Raji (cell line): ENCODE measurements around the gene NFS1.

Source experiments
- POLR2A ChIP-seq: IDR thresholded peaks from 2 replicates; pipeline ENCODE4 v1.6.1; 2011; ENCODE audit warnings: low read depth, low read length, control low read depth; ENCODE audit not compliant: insufficient read depth

Gene NFS1

DNA sequence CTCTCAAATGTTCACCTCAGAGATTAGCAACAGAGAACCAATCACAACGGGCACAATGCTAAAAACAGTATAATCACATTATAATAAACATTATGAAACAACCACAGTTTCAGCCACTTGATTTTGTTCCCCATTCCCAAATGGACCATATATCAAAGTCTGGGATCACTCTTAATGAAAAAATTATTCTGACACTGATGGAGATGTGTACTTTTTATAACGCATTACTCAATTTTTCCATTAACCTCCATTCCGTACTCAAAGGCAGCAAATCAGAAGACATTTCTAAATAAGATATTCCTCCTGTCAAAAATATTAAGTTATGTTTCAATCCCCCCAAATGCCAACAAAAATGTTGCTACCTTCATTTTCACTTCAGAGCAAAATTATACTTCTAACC is 37.2 kb downstream of the NFS1 start:
- no peak for TF ChIP-seq POLR2A

DNA sequence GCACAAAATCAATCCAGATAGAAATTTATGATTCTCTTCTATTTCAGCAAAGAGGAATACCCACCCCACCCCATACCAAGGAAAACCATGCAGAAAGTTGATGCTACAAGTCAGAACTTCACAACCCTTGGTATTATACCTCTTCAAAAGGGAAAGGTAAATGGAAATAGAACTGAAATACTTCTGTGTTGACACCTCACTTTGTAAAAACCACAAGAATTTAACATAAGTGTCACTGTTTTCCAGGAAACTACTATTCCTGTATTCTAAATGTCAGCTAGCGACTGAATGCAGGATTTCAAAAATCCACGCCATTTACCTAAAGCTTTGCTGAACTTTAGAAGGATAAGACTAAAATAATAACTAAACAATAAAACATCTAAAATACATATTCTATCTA is 38.1 kb downstream of the NFS1 start:
- no peak for TF ChIP-seq POLR2A

- TF ChIP-seq POLR2A, result no peak
Measured at GRCh38 chr20:35660122-35660937, 38.8 kb downstream of the NFS1 start.

DNA sequence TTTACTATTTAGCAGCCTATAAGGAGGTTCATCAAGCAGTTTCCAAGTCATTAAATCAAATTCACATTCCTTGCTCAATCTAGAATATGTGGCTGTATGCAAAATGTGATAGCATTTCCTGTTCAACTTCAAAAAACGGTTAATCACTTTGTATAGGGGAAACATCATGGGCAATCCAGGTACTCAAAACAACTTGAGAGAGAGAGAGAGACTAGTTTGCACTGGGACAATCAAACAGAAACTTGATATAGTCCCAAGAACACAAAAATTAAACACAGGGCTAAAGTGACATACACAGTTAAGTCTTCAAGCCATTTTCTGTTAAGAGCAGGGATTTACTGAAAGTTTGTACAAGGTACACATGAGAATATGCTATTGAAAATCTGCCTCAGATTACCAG is 41.9 kb downstream of the NFS1 start:
- TF ChIP-seq POLR2A, result no peak

DNA sequence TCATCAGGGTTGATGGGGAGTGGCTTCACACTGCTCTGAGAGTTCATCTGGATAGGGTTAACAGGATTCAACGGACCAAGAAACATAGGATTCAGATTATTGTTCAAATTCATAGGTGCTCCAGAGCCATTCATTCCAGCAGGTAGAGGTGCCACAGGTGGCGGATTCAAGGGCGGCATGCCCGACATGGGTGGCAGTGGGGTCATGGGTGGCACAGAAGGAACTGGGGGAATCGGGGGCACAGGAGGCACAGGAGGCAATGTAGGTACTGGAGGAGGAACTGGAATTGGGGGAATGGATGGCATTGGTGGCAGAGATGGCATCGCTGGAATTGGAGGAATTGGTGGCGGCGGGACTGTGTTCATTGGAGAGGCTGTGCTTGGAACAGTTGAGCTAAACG is 44.7 kb downstream of the NFS1 start:
- TF ChIP-seq POLR2A, result no peak

- no peak for TF ChIP-seq POLR2A
Measured at GRCh38 chr20:35653893-35654292, 45.3 kb downstream of the NFS1 start.

GRCh38 chr20:35653430-35653734 is 45.8 kb downstream of the NFS1 start:
- no peak for TF ChIP-seq POLR2A

DNA sequence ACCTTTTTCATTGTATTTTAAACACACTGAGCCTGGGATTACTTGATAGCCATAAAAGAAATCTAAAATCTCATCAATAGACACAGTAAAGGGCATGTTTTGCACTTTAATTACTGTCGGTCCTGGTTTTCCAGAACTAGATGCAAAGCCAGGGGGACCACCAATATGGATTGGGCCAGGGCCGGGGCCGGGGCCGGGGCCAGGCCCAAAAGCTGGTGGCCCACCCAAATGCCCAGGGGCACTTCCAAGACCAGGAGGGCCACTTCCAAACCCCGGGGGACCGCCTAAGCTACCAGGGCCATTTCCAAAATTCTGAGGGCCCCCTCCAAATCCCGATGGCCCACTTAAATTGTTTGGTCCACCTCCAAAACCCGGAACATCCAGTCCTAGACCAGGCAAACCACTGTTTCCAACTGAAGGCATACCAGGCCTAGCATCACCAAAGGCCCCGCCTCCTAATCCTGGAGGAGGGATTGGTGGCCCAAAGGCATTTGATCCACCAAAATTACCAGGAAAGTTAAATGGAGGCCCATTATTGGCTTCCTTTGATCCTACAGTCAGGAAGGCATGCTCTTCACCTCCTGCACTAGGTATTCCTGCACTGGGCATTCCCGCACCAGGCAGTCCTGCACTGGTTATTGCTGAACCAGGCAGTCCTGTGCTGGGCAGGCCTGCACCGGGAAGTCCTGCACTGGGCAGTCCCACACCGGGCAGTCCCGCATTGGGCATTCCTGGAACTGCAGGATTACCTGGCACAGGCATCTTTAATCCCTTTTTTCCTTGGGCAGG is 46.3 kb downstream of the NFS1 start:
- no peak for TF ChIP-seq POLR2A

- no peak for TF ChIP-seq POLR2A
Measured at GRCh38 chr20:35651958-35652357, 47.2 kb downstream of the NFS1 start.

GRCh38 chr20:35650632-35651031 is 48.5 kb downstream of the NFS1 start:
- TF ChIP-seq POLR2A, result no peak

GRCh38 chr20:35648836-35649235 is 50.3 kb downstream of the NFS1 start:
- no peak for TF ChIP-seq POLR2A

DNA sequence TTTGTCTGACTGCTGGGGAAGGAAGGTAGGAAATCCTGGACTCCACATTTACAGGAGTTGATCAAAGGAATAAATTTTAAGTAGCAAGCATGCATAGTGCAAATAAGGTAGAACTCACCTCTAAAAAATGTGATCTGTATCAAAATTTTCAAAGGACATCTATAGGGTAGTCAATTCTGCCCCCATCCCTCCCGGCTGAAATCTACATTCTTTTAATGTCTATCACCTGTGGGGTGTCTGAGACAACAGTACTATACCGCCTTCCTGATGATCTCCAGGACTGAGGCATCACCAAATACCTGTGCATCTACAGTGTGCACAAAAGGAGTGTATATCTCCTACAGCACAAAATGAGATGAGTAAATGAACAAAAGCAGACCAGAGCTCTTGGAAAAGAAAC is 54.3 kb downstream of the NFS1 start:
- no peak for TF ChIP-seq POLR2A

DNA sequence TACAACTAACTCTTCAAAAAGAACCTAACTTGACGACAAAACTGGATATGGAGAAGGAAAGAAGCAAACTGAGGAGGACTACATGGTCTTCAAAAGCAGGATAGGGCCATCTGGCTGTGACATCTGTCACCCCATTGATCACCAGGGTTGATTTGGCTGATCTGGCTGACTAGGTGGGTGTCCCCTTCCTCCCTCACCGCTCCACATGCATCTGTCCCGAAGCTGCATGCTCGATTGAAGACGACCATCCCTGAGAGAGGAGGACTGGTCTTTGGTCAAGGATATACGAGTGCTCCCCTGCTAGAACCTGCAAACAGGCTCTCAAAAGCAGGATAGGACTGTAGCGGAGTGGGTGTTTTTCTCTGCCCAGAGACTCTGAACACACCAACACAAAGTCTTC is 56.1 kb downstream of the NFS1 start:
- TF ChIP-seq POLR2A, result no peak

GRCh38 chr20:35641743-35642142 is 57.4 kb downstream of the NFS1 start:
- no peak for TF ChIP-seq POLR2A

DNA sequence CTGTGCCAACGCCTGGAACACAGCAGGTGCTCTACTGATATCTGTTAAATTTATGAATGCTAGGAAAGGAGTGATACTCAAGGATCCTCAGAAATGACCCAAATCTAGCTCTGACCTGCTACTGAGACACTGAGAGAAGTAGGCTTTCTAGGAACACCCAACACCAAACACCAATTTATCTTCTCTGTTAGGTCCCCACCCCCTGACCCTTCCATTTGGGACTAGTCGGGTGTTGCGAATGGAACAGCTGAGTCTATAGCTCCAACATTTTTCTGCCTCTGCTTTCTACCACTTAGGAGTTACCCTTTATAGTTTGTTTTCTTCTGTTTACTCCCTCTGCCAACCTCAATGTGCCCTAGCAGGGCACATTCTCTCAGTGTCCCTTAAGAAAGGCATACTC is 58.4 kb downstream of the NFS1 start:
- no peak for TF ChIP-seq POLR2A

DNA sequence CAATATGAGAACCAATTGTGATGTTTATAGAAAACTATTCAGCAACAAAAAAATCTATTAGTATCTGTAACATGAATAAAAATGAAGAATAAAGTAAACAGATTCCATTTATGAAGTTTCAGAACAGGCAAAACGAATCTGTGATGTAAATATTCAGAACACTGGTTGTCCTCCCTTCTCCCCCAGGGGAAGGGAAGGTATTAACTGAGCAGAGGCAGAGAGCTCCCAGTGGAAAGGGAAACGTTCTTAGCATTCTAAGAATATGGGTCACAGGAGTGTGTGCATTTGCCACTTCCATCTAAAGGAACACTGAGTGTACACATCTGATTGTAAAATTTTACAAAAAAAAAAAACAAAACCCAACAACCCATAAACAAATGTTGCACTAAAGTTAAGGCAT is 60.4 kb downstream of the NFS1 start:
- no peak for TF ChIP-seq POLR2A
